Measurements from ENCODE around the gene NEDD8. TPM values are rescaled to one million over a fixed set of nuclear protein-coding genes. Genes with fewer than 3 reads are reported as not detected.
"Not testable (repeated sequence)": the region's sequence is repeated elsewhere in the genome, so short reads cannot be mapped to it uniquely, and the experiment has no call there.

NEDD8 gene
- total and polyA plus RNA-seq, 7 experiments from 2014 or later: 73.5 to 340 (median 127) TPM

DNA sequence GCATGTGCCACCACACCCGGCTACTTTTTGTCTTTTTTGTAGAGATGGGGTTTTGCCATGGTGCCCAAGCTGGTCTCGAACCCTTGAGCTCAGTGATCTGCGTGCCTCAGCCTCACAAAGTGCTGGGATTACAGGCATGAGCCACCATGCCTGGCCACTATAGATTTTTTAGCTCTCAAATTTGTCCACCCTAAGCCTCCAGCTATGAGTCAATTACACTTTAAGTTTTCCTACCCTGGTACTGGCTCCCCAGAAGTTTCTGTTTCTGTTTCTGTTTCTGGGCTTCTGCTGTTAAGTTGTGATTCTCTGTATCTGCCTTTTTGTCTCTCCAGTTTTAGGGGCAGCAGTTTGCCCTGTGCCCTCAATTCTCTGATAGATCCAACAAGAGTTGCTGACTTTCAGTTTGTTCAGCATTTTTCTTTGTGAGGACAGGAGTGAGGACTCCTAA is 14.6 kb upstream of the NEDD8 start:
- Mint-ChIP-seq H3K27ac (peak overlapping the region; percentile 6 to 95 (median 71)), H3K9me3 (peaks cover 0 to 1% (median 0%) of the 10 kb centered on the region in 11 donors), H3K4me3 (peak overlapping the region in 6 of 10 donors; percentile 11 to 81 (median 52)), H3K4me1 (peaks cover 16 to 58% (median 25%) of the 10 kb centered on the region in 7 donors), H3K36me3 (peaks cover 0 to 8% (median 5%) of the 10 kb centered on the region in 5 donors), H3K27me3 (no peaks in the 10 kb centered on the region)
- no peaks in the 10 kb centered on the region for H3K27me3 ChIP-seq (ENCODE audit: control insufficient read depth in 2 of 2, insufficient read depth in 2 of 2, low read length in 2 of 2)
- H3K4me3 ChIP-seq (ENCODE audit: low read length): peak overlapping the region; percentile 13
- H3K36me3 ChIP-seq (ENCODE audit: control insufficient read depth in 2 of 3, insufficient read depth in 3 of 3, low read length in 3 of 3): peaks cover 0 to 14% (median under 1%) of the 10 kb centered on the region in 3 experiments
- no peaks in the 10 kb centered on the region for H3K9me3 ChIP-seq (ENCODE audit: control insufficient read depth in 2 of 3, low read length in 3 of 3)
- CTCF ChIA-PET: interaction anchor here (0.7 to 7.9 kb wide), 3 partner anchors 43 to 87 kb away, joined by 3 to 140 read pairs (median 4); partner anchors contain the start of genes DHRS1 and NOP9
- intact Hi-C loops (cut with micrococcal nuclease): loop anchor here in 1 of 2 donors (1.0 kb wide), 1 partner anchor 25 kb away; the partner anchor contains the start of gene RABGGTA
- no peak for DNase-seq
- peaks cover 9 to 17% of the 10 kb centered on the region in 2 donors for H3K4me1 ChIP-seq (ENCODE audit: control insufficient read depth in 2 of 2, insufficient read depth in 2 of 2, low read length in 2 of 2)
- POLR2A ChIA-PET: interaction anchor here (0.8 to 2.9 kb wide), 4 partner anchors 10 to 25 kb away, joined by 5 to 18 read pairs (median 6); partner anchors contain the start of gene RABGGTA
- ATAC-seq: no peak
- H3K27ac ChIP-seq (ENCODE audit: low read depth, low read length): peak overlapping the region; percentile 16

DNA sequence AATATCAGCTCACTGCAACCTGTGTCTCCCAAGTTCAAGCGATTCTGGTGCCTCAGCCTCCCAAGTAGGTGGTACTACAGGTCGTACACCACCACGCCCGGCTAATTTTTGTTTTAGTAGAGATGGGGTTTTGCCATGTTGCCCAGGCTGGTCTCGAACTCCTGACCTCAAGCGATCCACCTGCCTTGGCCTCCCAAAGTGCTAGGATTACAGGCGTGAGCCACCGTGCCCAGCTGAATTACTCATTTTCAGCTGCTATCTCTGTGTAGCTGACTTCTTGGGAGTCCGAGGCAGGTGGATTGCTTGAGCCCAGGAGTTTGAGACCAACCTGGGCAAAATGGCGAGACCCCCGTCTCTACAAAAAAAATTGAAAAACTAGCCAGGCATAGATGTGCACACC is 13.2 kb upstream of the NEDD8 start:
- H3K4me3 ChIP-seq (ENCODE audit: low read length); DNase-seq; ATAC-seq; H3K27me3 ChIP-seq (ENCODE audit: control insufficient read depth in 2 of 2, insufficient read depth in 2 of 2, low read length in 2 of 2); H3K27ac ChIP-seq (ENCODE audit: low read depth, low read length); H3K9me3 ChIP-seq (ENCODE audit: control insufficient read depth in 2 of 3, low read length in 3 of 3); H3K9me3 Mint-ChIP-seq; intact Hi-C loops (cut with micrococcal nuclease); H3K27me3 Mint-ChIP-seq: not testable (repeated sequence)
- H3K4me3 Mint-ChIP-seq: peak overlapping the region in 2 of 10 donors; percentile 24 to 37
- H3K36me3 ChIP-seq (ENCODE audit: control insufficient read depth in 2 of 3, insufficient read depth in 3 of 3, low read length in 3 of 3): peaks cover 6 to 22% (median 8%) of the 10 kb centered on the region in 3 experiments
- H3K36me3 Mint-ChIP-seq: peaks cover 0 to 13% (median 4%) of the 10 kb centered on the region in 5 donors
- H3K4me1 Mint-ChIP-seq: peaks cover 19 to 54% (median 38%) of the 10 kb centered on the region in 7 donors
- CTCF ChIA-PET: interaction anchor here (0.7 to 7.9 kb wide), 6 partner anchors 26 to 889 kb away, joined by 3 to 140 read pairs (median 4); partner anchors contain the start of genes CIDEB, DHRS1, LTB4R and LTB4R2
- POLR2A ChIA-PET: interaction anchor here (0.6 to 1.8 kb wide), 6 partner anchors 17 to 88 kb away, joined by 3 to 6 read pairs (median 4); partner anchors contain the start of genes DHRS1, LTB4R2, NOP9 and RABGGTA
- peaks cover 23 to 31% of the 10 kb centered on the region in 2 donors for H3K4me1 ChIP-seq (ENCODE audit: control insufficient read depth in 2 of 2, insufficient read depth in 2 of 2, low read length in 2 of 2)
- H3K27ac Mint-ChIP-seq: peak overlapping the region in 4 of 9 donors; percentile 57 to 89 (median 84)

DNA sequence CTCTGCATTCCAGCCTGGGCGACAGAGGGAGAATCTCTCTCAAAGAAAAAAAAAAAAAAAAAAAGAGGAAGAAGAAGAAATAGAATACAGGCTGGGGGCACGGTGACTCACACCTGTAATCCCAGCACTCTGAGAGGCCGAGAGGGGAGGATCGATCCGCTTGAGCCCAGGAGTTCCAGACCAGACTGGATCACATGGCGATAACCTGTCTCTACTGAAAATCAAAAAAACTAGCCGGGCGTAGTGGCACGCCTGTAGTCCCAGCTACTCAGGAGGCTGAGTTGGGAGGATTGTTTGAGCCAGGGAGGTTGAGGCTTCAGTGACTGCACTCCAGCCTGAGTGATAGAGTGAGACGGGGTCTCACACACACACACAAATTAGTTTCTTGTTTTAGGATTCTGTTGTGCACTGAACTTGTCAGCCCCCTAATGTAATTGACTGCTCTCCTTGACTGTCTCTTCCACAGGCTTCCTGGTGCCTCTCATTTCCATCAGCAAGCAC is 11.2 kb upstream of the NEDD8 start:
- Mint-ChIP-seq H3K36me3 (peaks cover 3 to 19% (median 6%) of the 10 kb centered on the region in 5 donors), H3K4me1 (peaks cover 34 to 64% (median 58%) of the 10 kb centered on the region in 7 donors), H3K4me3 (peak overlapping the region; percentile 84 to 99 (median 98)), H3K9me3 (peaks cover 0 to 1% (median 0%) of the 10 kb centered on the region in 11 donors), H3K27ac (peak overlapping the region; percentile 98 to 100 (median 100)), H3K27me3 (no peaks in the 10 kb centered on the region)
- Histone ChIP-seq H3K36me3 (ENCODE audit: control insufficient read depth in 2 of 3, insufficient read depth in 3 of 3, low read length in 3 of 3) (peaks cover 16 to 29% (median 20%) of the 10 kb centered on the region in 3 experiments), H3K27me3 (ENCODE audit: control insufficient read depth in 2 of 2, insufficient read depth in 2 of 2, low read length in 2 of 2) (no peaks in the 10 kb centered on the region), H3K4me3 (ENCODE audit: low read length) (peak overlapping the region; percentile 78), H3K9me3 (ENCODE audit: control insufficient read depth in 2 of 3, low read length in 3 of 3) (no peaks in the 10 kb centered on the region), H3K27ac (ENCODE audit: low read depth, low read length) (peak overlapping the region; percentile 98), H3K4me1 (ENCODE audit: control insufficient read depth in 2 of 2, insufficient read depth in 2 of 2, low read length in 2 of 2) (peaks cover 40 to 41% of the 10 kb centered on the region in 2 donors)
- ChIA-PET POLR2A (interaction anchor here (0.6 to 7.2 kb wide), 21 partner anchors 10 to 193 kb away, joined by 3 to 125 read pairs (median 8); partner anchors contain the start of genes CBLN3, CHMP4A, DHRS1 and GMPR2), CTCF (interaction anchor here (0.6 to 7.9 kb wide), 20 partner anchors 8 to 261 kb away, joined by 3 to 140 read pairs (median 6); partner anchors contain the start of genes CHMP4A, CIDEB, DHRS1 and KHNYN)
- intact Hi-C loops (cut with micrococcal nuclease): loop anchor here (1.0 to 2.0 kb wide), 3 partner anchors 54 to 433 kb away; no protein-coding TSS in a partner anchor
- ATAC-seq (no peak), DNase-seq (peak in 1 of 9 donors; percentile 30)

DNA sequence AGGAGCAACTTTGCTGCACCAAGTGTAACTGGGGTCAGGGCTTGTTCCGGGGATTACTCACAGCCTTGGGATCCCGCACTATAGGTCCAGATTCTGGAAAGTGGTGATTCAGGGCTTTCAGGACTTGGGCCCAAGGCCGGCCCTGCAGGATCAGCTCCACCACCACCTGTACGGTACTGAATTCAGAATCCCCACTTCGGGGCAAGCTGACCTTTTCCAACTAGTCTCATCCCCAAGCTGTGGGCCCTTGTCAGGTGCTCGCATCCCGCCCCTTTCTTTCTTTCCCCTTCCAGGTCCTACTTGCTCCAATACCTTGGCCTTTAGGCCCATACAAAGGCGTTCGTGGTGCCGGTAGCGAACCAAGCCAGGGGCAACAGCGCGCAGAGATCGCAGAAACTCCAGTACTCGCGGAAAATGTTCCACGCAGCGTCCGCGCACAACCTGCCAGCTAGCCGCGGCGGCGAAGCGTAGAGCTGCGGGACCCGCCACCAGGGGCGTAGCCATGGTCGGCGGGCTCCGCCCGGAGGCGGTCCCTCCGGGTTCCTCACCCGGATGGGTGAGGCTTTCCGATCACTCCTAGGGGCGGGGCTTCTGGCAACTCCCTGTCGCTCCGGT is 9.8 kb upstream of the NEDD8 start:
- ATAC-seq (peak; percentile 89), DNase-seq (peak in 7 of 9 donors; percentile 94 to 98 (median 97))
- H3K4me3 ChIP-seq (ENCODE audit: low read length): peak overlapping the region; percentile 78
- H3K27ac ChIP-seq (ENCODE audit: low read depth, low read length): peak overlapping the region; percentile 98
- POLR2A ChIA-PET: interaction anchor here (0.7 to 7.2 kb wide), 45 partner anchors 8 to 1235 kb away, joined by 3 to 125 read pairs (median 6); partner anchors contain the start of genes ACIN1, C14orf119, CBLN3 and CHMP4A
- H3K4me1 ChIP-seq (ENCODE audit: control insufficient read depth in 2 of 2, insufficient read depth in 2 of 2, low read length in 2 of 2): peaks cover 40 to 41% of the 10 kb centered on the region in 2 donors
- CTCF ChIA-PET: interaction anchor here (0.6 to 7.9 kb wide), 36 partner anchors 9 to 695 kb away, joined by 3 to 140 read pairs (median 5); partner anchors contain the start of genes CHMP4A, CIDEB, DCAF11 and DHRS1
- Mint-ChIP-seq H3K4me3 (peak overlapping the region; percentile 84 to 99 (median 98)), H3K4me1 (peaks cover 42 to 71% (median 62%) of the 10 kb centered on the region in 7 donors), H3K27me3 (no peaks in the 10 kb centered on the region), H3K36me3 (peaks cover 3 to 29% (median 20%) of the 10 kb centered on the region in 5 donors), H3K9me3 (peaks cover 0 to 1% (median 0%) of the 10 kb centered on the region in 11 donors), H3K27ac (peak overlapping the region; percentile 98 to 100 (median 100))
- intact Hi-C loops (cut with micrococcal nuclease): loop anchor here (1.0 to 2.0 kb wide), 15 partner anchors 10 to 435 kb away; partner anchors contain the start of genes DCAF11 (in 2 of the 2), GMPR2 (in 2 of the 2), IPO4 (in 2 of the 2) and IRF9 (in 2 of the 2)
- peaks cover 16 to 43% (median 20%) of the 10 kb centered on the region in 3 experiments for H3K36me3 ChIP-seq (ENCODE audit: control insufficient read depth in 2 of 3, insufficient read depth in 3 of 3, low read length in 3 of 3)
- H3K27me3 ChIP-seq (ENCODE audit: control insufficient read depth in 2 of 2, insufficient read depth in 2 of 2, low read length in 2 of 2): no peaks in the 10 kb centered on the region
- H3K9me3 ChIP-seq (ENCODE audit: control insufficient read depth in 2 of 3, low read length in 3 of 3): no peaks in the 10 kb centered on the region

DNA sequence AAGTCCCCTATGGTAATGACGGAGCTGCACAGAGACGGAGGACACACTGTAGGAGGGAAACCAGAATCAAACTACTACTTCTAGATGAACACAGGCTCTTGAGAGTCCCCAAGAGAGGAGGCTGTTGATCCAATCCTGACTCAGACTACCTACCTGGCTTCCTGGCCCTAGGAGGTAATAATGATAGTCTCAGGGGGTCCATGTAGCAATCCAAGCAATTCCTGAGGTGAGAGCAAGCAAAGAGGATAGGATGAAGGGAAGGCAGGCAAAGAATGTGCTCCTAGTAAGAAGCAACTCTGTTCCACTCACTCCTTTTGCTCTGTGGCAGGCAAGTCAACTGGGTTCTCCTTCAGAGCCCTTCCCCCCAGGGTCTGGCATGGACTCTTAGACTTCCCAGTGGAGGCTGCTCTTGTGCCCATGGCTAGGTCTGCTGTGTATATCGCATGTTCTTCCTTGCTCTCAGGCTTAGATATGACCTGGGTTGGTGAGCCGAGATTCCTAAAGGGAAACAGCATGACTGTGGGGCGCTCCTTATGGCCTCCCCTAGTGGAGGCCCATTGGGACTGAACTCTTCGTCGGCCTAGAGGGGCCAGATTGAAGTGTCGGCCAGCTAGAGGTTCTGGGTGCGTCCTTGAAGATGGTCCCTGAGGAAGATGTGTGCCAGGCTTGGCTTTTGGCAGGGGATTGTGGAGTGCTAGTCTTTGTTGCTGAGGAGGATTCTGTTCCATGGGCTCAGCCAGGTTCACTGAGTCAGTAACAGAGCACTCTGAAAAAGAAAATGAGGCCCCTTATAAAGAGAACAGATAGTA is 8.1 kb upstream of the NEDD8 start:
- no peak for ATAC-seq
- H3K27ac ChIP-seq (ENCODE audit: low read depth, low read length): peak overlapping the region; percentile 98
- ChIA-PET POLR2A (interaction anchor here (2.5 to 7.2 kb wide), 9 partner anchors 7 to 190 kb away, joined by 15 to 125 read pairs (median 27); partner anchors contain the start of genes CBLN3, CHMP4A, CIDEB and DHRS1), CTCF (interaction anchor here (7.9 kb wide), 1 partner anchor 59 kb away, joined by 140 read pairs; the partner anchor contains the start of genes DHRS1 and NOP9)
- Mint-ChIP-seq H3K4me3 (peak overlapping the region; percentile 13 to 99 (median 87)), H3K36me3 (peaks cover 11 to 39% (median 32%) of the 10 kb centered on the region in 5 donors), H3K4me1 (peaks cover 52 to 85% (median 67%) of the 10 kb centered on the region in 7 donors), H3K27me3 (no peaks in the 10 kb centered on the region), H3K27ac (peak overlapping the region in 8 of 9 donors; percentile 51 to 100 (median 84)), H3K9me3 (peaks cover 0 to 1% (median 0%) of the 10 kb centered on the region in 11 donors)
- H3K36me3 ChIP-seq (ENCODE audit: control insufficient read depth in 2 of 3, insufficient read depth in 3 of 3, low read length in 3 of 3): peaks cover 20 to 58% (median 26%) of the 10 kb centered on the region in 3 experiments
- no peaks in the 10 kb centered on the region for H3K27me3 ChIP-seq (ENCODE audit: control insufficient read depth in 2 of 2, insufficient read depth in 2 of 2, low read length in 2 of 2)
- H3K4me3 ChIP-seq (ENCODE audit: low read length): no peak overlapping the region
- DNase-seq: no peak
- no peaks in the 10 kb centered on the region for H3K9me3 ChIP-seq (ENCODE audit: control insufficient read depth in 2 of 3, low read length in 3 of 3)
- peaks cover 37 to 40% of the 10 kb centered on the region in 2 donors for H3K4me1 ChIP-seq (ENCODE audit: control insufficient read depth in 2 of 2, insufficient read depth in 2 of 2, low read length in 2 of 2)
- intact Hi-C loops (cut with micrococcal nuclease): no loop called here

All from naive thymus-derived CD4-positive, alpha-beta T cell (primary cell).